Measurements from ENCODE around the gene DYNLL2.
"Not testable (repeated sequence)": the region's sequence is repeated elsewhere in the genome, so short reads cannot be mapped to it uniquely, and the experiment has no call there.

Gene DYNLL2

GRCh38 chr17:58066401-58066800 is 16.8 kb upstream of the DYNLL2 start:
- no peak overlapping the region for H3K4me3 ChIP-seq (ENCODE audit: low read depth, low read length)

GRCh38 chr17:58072862-58073261 is 10.4 kb upstream of the DYNLL2 start:
- H3K4me3 ChIP-seq (ENCODE audit: low read depth, low read length) = no peak overlapping the region

GRCh38 chr17:58073266-58073665 is 10.0 kb upstream of the DYNLL2 start:
- H3K4me3 ChIP-seq (ENCODE audit: low read depth, low read length) = not testable (repeated sequence)

GRCh38 chr17:58074406-58074805 is 8.8 kb upstream of the DYNLL2 start:
- H3K4me3 ChIP-seq (ENCODE audit: low read depth, low read length) = not testable (repeated sequence)

GRCh38 chr17:58079300-58080033 is 3.8 kb upstream of the DYNLL2 start:
- H3K4me3 ChIP-seq (ENCODE audit: low read depth, low read length) = no peak overlapping the region

GRCh38 chr17:58081646-58082340 is 1.4 kb upstream of the DYNLL2 start:
- no peak overlapping the region for H3K4me3 ChIP-seq (ENCODE audit: low read depth, low read length)

- no peak overlapping the region for H3K4me3 ChIP-seq (ENCODE audit: low read depth, low read length)
Observed at GRCh38 chr17:58082341-58082869, 814 bp upstream of the DYNLL2 start.

- peak overlapping the region; percentile 86 for H3K4me3 ChIP-seq (ENCODE audit: low read depth, low read length)
Observed at GRCh38 chr17:58083491-58084316, 485 bp downstream of the DYNLL2 start.

- H3K4me3 ChIP-seq (ENCODE audit: low read depth, low read length) = peak overlapping the region; percentile 86
Observed at GRCh38 chr17:58084317-58084981, 1.2 kb downstream of the DYNLL2 start.

GRCh38 chr17:58085039-58085715 is 2.0 kb downstream of the DYNLL2 start:
- H3K4me3 ChIP-seq (ENCODE audit: low read depth, low read length) = peak overlapping the region; percentile 29

- no peak overlapping the region for H3K4me3 ChIP-seq (ENCODE audit: low read depth, low read length)
Observed at GRCh38 chr17:58086953-58087352, 3.7 kb downstream of the DYNLL2 start.

- H3K4me3 ChIP-seq (ENCODE audit: low read depth, low read length) = no peak overlapping the region
Observed at GRCh38 chr17:58088624-58089023, 5.4 kb downstream of the DYNLL2 start.

- no peak overlapping the region for H3K4me3 ChIP-seq (ENCODE audit: low read depth, low read length)
Observed at GRCh38 chr17:58089111-58089510, 5.9 kb downstream of the DYNLL2 start.

- no peak overlapping the region for H3K4me3 ChIP-seq (ENCODE audit: low read depth, low read length)
Observed at GRCh38 chr17:58091024-58091567, 7.9 kb downstream of the DYNLL2 start.

GRCh38 chr17:58092101-58092796 is 9.0 kb downstream of the DYNLL2 start:
- no peak overlapping the region for H3K4me3 ChIP-seq (ENCODE audit: low read depth, low read length)

GRCh38 chr17:58092797-58093385 is 9.7 kb downstream of the DYNLL2 start:
- H3K4me3 ChIP-seq (ENCODE audit: low read depth, low read length) = no peak overlapping the region

GRCh38 chr17:58094118-58094517 is 10.9 kb downstream of the DYNLL2 start:
- no peak overlapping the region for H3K4me3 ChIP-seq (ENCODE audit: low read depth, low read length)

GRCh38 chr17:58096892-58097291 is 13.7 kb downstream of the DYNLL2 start:
- no peak overlapping the region for H3K4me3 ChIP-seq (ENCODE audit: low read depth, low read length)

Measured in iPS-11a (cell line).